Uterus (tissue), 2 donors: ENCODE measurements around the gene MAP7D3.

Source experiments
- CTCF ChIP-seq, 4 experiments: fragments of 200-600 bp in 2 of 4; fragments of 450-650 bp in 2 of 4; sonication (generic) in 2 of 4; IDR thresholded peaks; one replicate each; pipeline ENCODE4 v1.5.1; 2016 to 2019; ENCODE audit warnings: antibody characterized with exemption in 4 of 4, mild to moderate bottlenecking in 2 of 4, moderate library complexity in 1 of 4
- POLR2A ChIP-seq, 2 donors: fragments of 450-650 bp; IDR thresholded peaks; one replicate each; pipeline ENCODE4 v1.6.1; 2016; ENCODE audit warnings: antibody characterized with exemption in 2 of 2, mild to moderate bottlenecking in 1 of 2, moderate library complexity in 1 of 2

- TF ChIP-seq CTCF (IDR thresholded peaks at IDR 0.05) (no peak), POLR2A (IDR thresholded peaks at IDR 0.05) (no peak)
Observed at GRCh38 chrX:136203438-136203837, 47.8 kb downstream of the MAP7D3 start.
